Endothelial cell of umbilical vein (primary cell): Measurements from ENCODE around the gene TM4SF20.

Source experiments
- MYC ChIP-seq: IDR thresholded peaks from one replicate; pipeline ENCODE4 v1.6.1; 2011; ENCODE audit warnings: mild to moderate bottlenecking, low read depth, low read length
- POLR2A ChIP-seq: IDR thresholded peaks from 2 replicates; pipeline ENCODE4 v1.6.1; 2012; ENCODE audit warnings: low read depth, mild to moderate bottlenecking, control low read depth, low read length
- POLR2AphosphoS5 ChIP-seq: IDR thresholded peaks from 2 replicates; pipeline ENCODE4 v1.6.1; 2012; ENCODE audit warnings: low read depth, mild to moderate bottlenecking, control low read depth, low read length, moderate library complexity; ENCODE audit not compliant: insufficient read depth
- TF ChIP-seq, protein P1 (sequence below), 2 donors: IDR thresholded peaks; 1 replicate in 1 of 2; 2 replicates in 1 of 2; pipeline ENCODE4 v1.5.1; 2011; ENCODE audit warnings: low read length in 2 of 2, mild to moderate bottlenecking in 2 of 2, moderate library complexity in 2 of 2, control low read depth in 1 of 2, inconsistent platforms in 1 of 2, low read depth in 1 of 2; ENCODE audit not compliant: insufficient read depth in 1 of 2; ENCODE audit errors: extremely low read depth in 1 of 2
- TF ChIP-seq, protein P2 (sequence below): IDR thresholded peaks from 2 replicates; pipeline ENCODE4 v1.6.1; 2011; ENCODE audit not compliant: insufficient read depth, insufficient read length

DNA sequence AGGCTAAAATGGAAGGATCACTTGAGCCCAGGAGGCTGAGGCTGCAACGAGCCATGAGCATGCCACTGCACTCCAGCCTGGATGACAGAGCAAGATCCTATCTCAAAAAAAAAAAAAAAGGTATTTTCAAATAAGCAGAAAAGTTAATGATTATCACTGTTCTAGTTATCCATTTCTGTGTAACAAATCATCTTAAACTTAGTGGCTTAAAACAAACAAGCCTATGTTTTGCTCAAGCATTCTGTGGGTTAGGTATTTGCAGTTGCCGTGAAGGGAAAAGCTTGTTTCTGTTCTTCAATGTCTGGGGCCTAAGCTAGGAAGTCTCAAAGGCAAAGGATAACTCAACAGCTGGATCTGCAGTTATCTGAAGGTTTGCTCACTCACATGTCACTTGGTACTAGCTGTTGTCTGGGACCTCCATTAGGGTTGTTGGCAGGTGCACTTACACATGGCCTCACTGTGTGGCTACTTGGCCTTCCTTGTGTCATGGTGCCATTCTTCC lies 40.0 kb downstream of the TM4SF20 start:
- no peak for TF ChIP-seq POLR2A
- TF ChIP-seq, protein P1, sequence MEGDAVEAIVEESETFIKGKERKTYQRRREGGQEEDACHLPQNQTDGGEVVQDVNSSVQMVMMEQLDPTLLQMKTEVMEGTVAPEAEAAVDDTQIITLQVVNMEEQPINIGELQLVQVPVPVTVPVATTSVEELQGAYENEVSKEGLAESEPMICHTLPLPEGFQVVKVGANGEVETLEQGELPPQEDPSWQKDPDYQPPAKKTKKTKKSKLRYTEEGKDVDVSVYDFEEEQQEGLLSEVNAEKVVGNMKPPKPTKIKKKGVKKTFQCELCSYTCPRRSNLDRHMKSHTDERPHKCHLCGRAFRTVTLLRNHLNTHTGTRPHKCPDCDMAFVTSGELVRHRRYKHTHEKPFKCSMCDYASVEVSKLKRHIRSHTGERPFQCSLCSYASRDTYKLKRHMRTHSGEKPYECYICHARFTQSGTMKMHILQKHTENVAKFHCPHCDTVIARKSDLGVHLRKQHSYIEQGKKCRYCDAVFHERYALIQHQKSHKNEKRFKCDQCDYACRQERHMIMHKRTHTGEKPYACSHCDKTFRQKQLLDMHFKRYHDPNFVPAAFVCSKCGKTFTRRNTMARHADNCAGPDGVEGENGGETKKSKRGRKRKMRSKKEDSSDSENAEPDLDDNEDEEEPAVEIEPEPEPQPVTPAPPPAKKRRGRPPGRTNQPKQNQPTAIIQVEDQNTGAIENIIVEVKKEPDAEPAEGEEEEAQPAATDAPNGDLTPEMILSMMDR (IDR thresholded peaks at IDR 0.05; ENCODE audit: extremely low read depth in 1 of 2, insufficient read depth in 1 of 2, low read depth in 1 of 2, low read length in 2 of 2): no peak
- TF ChIP-seq MYC: no peak
- no peak for TF ChIP-seq POLR2AphosphoS5
- TF ChIP-seq, protein P2, sequence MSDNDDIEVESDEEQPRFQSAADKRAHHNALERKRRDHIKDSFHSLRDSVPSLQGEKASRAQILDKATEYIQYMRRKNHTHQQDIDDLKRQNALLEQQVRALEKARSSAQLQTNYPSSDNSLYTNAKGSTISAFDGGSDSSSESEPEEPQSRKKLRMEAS: no peak
